OCI-LY3 (cell line): Measurements from ENCODE around the gene ABCF1.

Experiments
- CTCF ChIP-seq: fragments of 200-600, 300-600 bp; sonication (generic); IDR thresholded peaks from 2 replicates; pipeline ENCODE4 v1.5.1; 2014; ENCODE audit warnings: antibody characterized with exemption, low read length, low read depth
- EZH2phosphoT487 ChIP-seq: fragments of 200-600 bp; shearing (Covaris generic); IDR thresholded peaks from 2 replicates; pipeline ENCODE4 v1.6.1; 2018; ENCODE audit warnings: antibody characterized with exemption, mixed run types, low read depth

DNA sequence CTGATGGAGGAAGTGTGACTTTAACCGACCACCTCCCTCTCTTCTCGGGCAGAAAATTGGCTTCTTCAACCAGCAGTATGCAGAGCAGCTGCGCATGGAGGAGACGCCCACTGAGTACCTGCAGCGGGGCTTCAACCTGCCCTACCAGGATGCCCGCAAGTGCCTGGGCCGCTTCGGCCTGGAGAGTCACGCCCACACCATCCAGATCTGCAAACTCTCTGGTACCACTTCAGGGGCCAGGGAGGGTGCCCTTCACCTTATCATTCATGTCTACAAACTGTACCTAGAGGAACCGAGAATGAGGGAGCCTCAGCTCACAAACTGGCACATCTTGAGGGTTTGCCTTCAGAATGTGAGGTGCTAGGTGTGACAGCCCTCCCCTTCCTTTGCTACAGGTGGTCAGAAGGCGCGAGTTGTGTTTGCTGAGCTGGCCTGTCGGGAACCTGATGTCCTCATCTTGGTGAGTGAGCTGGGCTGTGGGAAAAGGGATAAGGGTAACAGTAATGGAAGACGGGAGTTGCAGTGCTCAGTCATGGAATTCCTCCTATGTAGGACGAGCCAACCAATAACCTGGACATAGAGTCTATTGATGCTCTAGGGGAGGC, 18.6 kb downstream of the ABCF1 start:
- TF ChIP-seq CTCF (no peak), EZH2phosphoT487 (no peak)
